ENCODE results near the gene CKMT1B.
"Not testable (repeated sequence)": the region's sequence is repeated elsewhere in the genome, so short reads cannot be mapped to it uniquely, and the experiment has no call there.

CKMT1B gene

DNA sequence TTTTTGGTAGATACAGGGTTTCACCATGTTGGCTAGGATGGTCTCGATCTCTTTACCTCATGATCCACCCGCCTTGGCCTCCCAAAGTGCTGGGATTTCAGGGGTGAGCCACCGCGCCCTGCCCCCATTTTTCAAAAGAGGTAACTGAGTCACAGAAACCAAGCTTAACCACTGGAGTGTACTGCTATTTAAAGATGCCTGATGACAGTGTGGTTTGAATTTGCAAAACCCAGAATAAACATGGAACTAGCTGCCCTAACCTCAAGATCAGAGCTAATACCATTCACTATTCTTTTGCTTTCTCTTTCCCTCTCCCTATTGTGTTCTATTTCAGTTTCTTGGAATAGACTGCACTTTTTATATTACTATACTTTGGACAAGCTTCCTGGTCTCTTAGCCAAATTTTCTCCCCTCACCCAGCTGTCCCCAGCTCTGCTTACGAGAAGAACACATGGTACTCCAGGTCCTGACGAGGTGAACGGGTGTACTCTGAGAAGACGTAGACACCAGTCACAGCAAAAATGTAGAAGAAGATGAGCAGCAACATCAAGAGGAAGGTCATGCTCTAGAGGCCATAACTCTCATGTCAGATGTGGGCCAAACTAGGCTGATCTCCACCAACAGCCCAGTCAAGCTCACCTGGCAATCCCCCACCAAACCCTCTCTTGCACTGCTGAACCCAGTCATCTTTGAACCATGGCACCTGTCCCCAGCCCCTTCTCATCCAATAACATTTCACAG is 44.8 kb downstream of the CKMT1B start:
- not testable (repeated sequence) for DNase-seq (ENCODE audit: low spot score)
